Measurements from ENCODE around the gene KIAA1671. TPM values are rescaled to one million over a fixed set of nuclear protein-coding genes. Genes with fewer than 3 reads are reported as not detected.

Gene KIAA1671
- total RNA-seq, 3 donors from 2014 or later: 9.8 to 62.8 (median 36.4) TPM

- H3K9me3 ChIP-seq: no peaks in the 10 kb centered on the region
- H3K4me1 ChIP-seq: no peaks in the 10 kb centered on the region
- no peak overlapping the region for H3K27ac ChIP-seq
- no peak for TF ChIP-seq POLR2A (IDR thresholded peaks at IDR 0.05)
- TF ChIP-seq, protein P1, sequence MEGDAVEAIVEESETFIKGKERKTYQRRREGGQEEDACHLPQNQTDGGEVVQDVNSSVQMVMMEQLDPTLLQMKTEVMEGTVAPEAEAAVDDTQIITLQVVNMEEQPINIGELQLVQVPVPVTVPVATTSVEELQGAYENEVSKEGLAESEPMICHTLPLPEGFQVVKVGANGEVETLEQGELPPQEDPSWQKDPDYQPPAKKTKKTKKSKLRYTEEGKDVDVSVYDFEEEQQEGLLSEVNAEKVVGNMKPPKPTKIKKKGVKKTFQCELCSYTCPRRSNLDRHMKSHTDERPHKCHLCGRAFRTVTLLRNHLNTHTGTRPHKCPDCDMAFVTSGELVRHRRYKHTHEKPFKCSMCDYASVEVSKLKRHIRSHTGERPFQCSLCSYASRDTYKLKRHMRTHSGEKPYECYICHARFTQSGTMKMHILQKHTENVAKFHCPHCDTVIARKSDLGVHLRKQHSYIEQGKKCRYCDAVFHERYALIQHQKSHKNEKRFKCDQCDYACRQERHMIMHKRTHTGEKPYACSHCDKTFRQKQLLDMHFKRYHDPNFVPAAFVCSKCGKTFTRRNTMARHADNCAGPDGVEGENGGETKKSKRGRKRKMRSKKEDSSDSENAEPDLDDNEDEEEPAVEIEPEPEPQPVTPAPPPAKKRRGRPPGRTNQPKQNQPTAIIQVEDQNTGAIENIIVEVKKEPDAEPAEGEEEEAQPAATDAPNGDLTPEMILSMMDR (IDR thresholded peaks at IDR 0.05): no peak
- no peak for TF ChIP-seq POLR2AphosphoS5 (IDR thresholded peaks at IDR 0.05)
- DNase-seq (ENCODE audit: low spot score in 2 of 2): no peak
- intact Hi-C loops (cut with DNase I; ENCODE audit: low total_unique reads): no loop called here
- no peak overlapping the region for H3K4me3 ChIP-seq
- no peaks in the 10 kb centered on the region for H3K36me3 ChIP-seq
- no peaks in the 10 kb centered on the region for H3K27me3 ChIP-seq
Measured at GRCh38 chr22:25071720-25072119, 119.2 kb downstream of the KIAA1671 start.

DNA sequence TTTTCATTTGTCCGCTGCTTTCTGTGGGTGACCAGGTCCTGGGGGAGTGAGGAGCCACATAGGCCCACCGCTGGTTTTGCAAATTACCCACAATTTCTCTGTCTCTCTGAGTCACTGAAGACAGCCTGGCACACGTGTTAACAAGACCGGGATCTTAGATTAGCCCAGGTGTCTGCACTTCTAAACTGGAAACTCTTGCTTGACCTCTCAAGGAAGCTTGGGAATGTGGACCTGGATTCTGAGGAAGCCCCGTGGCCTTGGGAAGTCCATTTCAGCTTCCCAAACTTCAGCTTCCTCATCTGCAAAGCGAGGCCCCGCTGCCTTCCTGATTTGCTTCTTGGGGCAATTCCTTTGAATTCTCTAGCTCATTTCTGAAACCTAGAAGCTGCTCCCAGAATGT lies 119.9 kb downstream of the KIAA1671 start:
- Histone ChIP-seq H3K27me3 (no peaks in the 10 kb centered on the region), H3K36me3 (no peaks in the 10 kb centered on the region), H3K4me3 (no peak overlapping the region), H3K9me3 (no peaks in the 10 kb centered on the region), H3K27ac (no peak overlapping the region), H3K4me1 (no peaks in the 10 kb centered on the region)
- intact Hi-C loops (cut with DNase I; ENCODE audit: low total_unique reads): no loop called here
- DNase-seq (ENCODE audit: low spot score in 2 of 2): no peak
- no peak for TF ChIP-seq POLR2A (IDR thresholded peaks at IDR 0.05)
- TF ChIP-seq POLR2AphosphoS5 (IDR thresholded peaks at IDR 0.05): no peak
- TF ChIP-seq, protein P1 (IDR thresholded peaks at IDR 0.05): no peak

DNA sequence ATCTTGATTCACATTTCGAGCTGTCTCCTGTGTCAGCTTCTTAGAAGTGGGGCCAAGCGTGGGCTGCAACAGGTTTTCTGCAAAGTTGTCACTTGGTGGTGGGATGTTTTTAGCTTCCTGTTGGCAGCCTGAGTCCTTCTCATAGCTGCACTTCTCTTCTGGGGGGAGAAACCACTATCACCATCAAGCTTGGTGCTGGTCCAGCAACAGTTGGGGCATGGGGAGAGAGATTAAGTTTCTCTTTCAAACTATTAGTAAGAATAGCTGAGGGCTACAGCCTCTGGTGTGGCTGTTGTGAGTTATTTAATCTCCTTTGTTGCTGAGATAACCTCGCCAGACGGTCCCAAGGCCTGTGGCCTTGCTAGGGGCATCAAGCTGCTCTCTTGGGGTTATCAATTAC lies 123.8 kb downstream of the KIAA1671 start:
- no peaks in the 10 kb centered on the region for H3K9me3 ChIP-seq
- intact Hi-C loops (cut with DNase I; ENCODE audit: low total_unique reads): no loop called here
- no peak overlapping the region for H3K4me3 ChIP-seq
- no peaks in the 10 kb centered on the region for H3K36me3 ChIP-seq
- TF ChIP-seq, protein P1 (IDR thresholded peaks at IDR 0.05): no peak
- no peak for TF ChIP-seq POLR2A (IDR thresholded peaks at IDR 0.05)
- TF ChIP-seq POLR2AphosphoS5 (IDR thresholded peaks at IDR 0.05): no peak
- no peak for DNase-seq (ENCODE audit: low spot score in 2 of 2)
- H3K27me3 ChIP-seq: no peaks in the 10 kb centered on the region
- H3K27ac ChIP-seq: no peak overlapping the region
- no peaks in the 10 kb centered on the region for H3K4me1 ChIP-seq

- Histone ChIP-seq H3K4me3 (no peak overlapping the region), H3K27me3 (no peaks in the 10 kb centered on the region), H3K36me3 (no peaks in the 10 kb centered on the region), H3K27ac (no peak overlapping the region), H3K9me3 (no peaks in the 10 kb centered on the region), H3K4me1 (no peaks in the 10 kb centered on the region)
- intact Hi-C loops (cut with DNase I; ENCODE audit: low total_unique reads): no loop called here
- DNase-seq (ENCODE audit: low spot score in 2 of 2): no peak
- TF ChIP-seq, protein P1 (IDR thresholded peaks at IDR 0.05): no peak
- TF ChIP-seq POLR2A (IDR thresholded peaks at IDR 0.05) (no peak), POLR2AphosphoS5 (IDR thresholded peaks at IDR 0.05) (no peak)
Measured at GRCh38 chr22:25077056-25077455, 124.5 kb downstream of the KIAA1671 start.

DNA sequence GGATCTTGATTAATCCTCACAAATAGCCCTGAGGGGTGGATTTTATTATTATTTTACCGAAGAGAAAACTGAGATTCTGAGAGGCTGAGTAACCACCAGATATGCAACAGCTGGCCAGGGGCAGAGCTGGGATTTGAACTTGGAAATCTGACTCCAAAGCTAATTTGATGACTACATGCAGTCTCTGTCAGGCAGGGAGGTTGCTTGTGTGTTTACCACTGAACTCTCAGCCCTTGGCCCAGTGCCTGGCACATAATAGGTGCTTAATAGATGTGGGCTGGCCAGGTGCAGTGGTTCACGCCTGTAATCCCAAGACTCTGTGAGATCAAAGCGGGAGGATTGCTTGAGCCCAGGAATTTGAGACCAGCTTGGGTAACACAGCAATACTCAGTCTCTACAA lies 125.4 kb downstream of the KIAA1671 start:
- no peak for DNase-seq (ENCODE audit: low spot score in 2 of 2)
- intact Hi-C loops (cut with DNase I; ENCODE audit: low total_unique reads): no loop called here
- Histone ChIP-seq H3K36me3 (no peaks in the 10 kb centered on the region), H3K27ac (no peak overlapping the region), H3K4me1 (no peaks in the 10 kb centered on the region), H3K4me3 (no peak overlapping the region), H3K27me3 (no peaks in the 10 kb centered on the region), H3K9me3 (no peaks in the 10 kb centered on the region)
- TF ChIP-seq, protein P1 (IDR thresholded peaks at IDR 0.05): no peak
- TF ChIP-seq POLR2AphosphoS5 (IDR thresholded peaks at IDR 0.05) (no peak), POLR2A (IDR thresholded peaks at IDR 0.05) (no peak)

All from breast epithelium (tissue), 4 donors.